CD4-positive, alpha-beta T cell treated with Interleukin-1 beta for 1 hour (primary cell): ENCODE data around the gene BOLA3.
"Not testable (repeated sequence)": the region's sequence is repeated elsewhere in the genome, so short reads cannot be mapped to it uniquely, and the experiment has no call there.

Source experiments
- DNase-seq, 2 donors: peaks; one replicate each; pipeline ENCODE4 v3.0.0-alpha.2; 2020 to 2022

BOLA3 gene

DNA sequence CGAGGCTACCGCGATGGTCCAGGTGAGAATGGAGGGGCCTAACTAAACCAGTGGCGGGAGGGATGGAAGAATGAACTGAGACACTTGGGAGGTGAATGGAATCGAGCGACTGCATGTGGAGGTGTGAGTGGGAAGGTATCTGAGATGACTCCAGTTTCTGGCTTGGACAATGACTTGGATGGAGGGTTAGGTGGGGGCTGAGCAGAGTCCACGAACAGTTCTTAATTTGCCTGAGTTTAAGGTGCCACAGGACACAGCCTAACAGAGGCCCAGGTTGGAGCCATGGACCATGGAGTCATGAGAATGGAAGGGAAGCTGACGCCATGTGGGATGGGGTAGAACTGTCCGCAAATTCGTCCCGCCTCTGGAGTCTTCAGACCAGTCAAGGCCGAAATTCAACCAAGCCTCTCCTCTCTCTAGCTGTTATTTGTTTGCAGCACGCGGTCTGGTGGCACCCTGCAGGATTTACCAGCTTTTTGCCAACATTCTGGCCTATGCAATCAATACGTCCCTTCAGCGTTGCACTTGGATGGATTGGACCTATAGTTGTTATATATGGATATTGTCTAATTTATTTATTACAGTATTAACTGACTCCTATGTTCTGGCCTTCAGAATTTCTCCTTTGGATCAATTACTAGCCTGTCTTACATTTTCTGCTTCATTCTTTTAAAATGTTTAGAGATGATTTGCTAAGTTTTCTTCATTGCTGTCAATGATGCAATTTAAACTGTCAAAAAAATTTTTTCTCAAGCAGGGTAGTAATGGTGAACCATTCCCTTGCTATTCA is 940 bp upstream of the BOLA3 start:
- DNase-seq: no peak

DNA sequence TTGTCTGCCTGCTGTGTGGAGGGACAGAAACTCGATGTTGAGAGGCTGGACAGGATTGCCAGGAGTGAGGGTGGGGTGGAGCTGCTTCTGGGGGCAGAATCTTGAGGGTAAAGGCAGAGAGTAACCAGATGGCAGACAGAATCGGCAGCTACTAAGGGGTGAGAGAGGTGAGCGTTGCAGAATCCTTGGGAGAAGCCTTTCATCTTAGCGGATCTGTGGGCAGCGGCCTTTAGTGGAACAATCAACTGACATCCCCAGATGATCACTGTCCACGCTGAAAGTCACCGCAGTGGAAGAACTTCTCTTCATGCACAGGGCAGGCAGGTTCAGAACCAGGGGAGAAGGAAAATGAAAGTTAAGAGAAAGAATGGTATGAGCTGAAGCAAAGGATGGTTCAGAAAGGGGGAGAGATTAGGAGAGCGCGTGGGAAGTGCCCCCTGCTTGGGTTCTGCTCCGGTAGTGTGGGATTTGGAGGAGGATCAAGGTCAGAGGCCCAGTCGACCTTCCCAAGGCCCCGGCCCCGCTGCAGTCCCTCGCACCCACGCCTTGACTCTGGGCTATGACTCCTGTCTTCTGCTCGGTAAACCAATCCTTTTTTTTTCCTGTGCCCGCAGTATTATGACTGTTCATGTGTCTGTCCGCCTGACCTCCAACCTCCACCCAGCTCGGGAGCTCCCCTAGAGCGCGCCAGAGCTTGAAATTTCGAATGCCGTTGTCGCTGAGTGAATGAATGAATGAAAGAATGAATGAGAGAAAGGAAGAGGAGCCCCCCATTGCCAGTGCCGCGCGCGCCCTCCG is 584 bp downstream of the BOLA3 start:
- DNase-seq: no peak

DNA sequence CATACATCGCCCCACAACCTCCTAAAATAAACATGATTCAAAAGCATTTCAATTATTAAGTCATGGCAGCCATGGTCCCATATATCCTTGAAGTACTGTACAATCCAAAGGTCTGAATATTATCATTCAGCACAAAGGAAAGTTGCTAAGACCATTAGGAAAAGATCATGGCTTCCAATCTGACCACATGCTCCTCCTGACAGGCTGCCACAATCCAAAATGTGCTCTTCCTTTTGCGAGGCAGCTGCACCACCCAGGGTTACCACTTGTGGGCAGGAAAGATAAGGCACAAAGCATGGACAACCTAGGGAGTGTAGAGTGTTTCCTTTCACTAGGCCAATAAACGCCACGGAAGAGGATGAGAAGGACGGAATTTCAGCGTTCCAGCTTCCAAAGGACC is 5.4 kb downstream of the BOLA3 start:
- no peak for DNase-seq

DNA sequence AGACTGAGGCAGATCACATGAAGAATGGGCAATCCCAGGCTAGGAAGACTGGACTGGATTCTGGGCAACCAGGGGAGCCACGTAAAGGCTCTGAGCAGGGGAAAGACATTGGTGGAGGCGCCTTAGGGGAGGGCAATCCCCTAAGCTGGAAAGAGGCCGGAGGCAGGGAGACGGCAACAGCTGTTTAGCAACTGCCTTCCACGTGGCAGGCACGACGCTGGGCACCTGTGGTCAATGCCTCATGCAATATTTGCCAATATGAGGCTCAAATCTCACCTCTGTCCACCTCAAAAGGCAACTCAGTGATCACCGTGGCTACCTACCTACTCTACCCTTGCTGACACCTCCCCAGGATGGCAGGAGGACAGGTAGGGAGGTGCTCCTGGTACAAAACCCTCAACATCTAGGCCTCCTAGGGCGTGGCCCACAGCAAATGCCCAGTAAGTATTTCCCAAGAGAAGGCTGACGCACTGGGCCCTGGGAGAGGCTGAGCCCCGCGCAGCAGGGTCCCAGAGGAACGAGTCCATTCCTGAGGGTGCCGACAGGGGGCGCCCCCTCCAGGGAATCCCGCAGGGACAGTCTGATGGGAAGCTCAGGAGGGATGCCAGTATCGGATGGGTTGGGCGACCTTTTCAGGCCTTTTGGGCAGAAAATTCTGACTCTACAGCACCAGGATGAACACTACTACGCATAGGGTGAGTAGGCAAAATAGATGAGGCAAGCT is 8.9 kb downstream of the BOLA3 start:
- DNase-seq: no peak

DNA sequence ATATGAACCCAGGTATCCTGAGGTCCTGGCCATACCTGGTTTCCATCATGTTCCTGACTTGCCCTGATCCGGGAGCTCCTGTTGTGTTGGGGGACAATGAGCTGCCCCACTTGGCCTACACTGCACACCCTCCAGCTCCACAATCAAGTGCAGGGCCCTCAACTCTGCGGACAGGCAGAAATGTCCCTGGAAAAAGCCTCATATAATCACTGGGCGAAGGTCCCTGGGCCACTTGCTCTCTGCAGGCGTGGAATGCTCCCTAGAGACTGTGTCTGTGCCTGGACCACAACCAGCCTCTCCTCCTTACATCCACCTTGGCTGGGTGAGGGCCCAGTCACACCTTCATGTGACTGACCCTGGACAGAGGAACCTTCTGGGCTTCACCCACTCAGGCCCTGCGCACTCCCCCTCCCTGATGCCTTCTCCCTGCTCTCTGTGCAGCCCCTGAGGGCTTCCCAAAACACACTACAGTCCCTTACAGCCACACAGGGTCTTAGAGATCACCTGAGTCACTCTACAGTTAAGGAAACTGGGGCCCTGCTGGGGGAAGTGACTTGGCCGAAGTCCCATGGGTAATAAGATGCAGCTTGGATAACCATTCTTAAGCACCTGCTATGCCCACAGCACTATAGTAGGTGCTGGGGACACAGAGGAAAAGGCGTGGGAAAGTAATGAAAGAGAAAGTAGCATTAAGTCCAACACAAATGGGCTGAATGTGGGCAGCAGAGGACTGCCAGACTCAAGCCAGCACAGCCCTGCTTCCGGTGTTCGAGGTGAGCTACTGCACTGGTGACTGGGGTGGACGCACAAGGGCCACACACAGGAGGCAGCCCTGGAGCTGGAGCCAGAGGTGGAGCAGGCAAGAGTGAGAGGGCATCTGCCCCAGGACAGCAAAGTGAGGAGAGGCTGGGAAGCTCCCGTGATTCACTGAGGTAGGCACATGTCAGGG is 9.8 kb downstream of the BOLA3 start:
- DNase-seq: no peak

DNA sequence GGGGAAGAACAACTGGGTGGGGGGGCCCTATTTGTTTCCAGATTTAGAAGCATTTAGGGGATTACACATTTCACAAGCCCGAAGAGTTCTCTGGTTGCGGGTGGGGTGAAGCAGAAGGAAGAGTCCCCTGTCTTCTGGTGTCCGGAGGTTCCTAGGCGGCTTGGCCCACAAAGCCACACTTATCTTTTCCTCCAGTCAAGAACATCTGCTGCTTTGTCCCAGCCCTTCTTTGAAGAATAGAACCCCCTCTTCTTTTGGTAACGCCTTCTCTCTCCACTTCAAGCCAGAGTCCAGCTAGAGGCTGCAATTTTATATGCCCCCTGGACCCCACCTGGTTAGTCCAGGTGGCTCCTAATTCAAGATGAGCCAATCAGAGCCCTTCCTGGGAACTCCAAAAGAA is 15.8 kb downstream of the BOLA3 start:
- no peak for DNase-seq

DNA sequence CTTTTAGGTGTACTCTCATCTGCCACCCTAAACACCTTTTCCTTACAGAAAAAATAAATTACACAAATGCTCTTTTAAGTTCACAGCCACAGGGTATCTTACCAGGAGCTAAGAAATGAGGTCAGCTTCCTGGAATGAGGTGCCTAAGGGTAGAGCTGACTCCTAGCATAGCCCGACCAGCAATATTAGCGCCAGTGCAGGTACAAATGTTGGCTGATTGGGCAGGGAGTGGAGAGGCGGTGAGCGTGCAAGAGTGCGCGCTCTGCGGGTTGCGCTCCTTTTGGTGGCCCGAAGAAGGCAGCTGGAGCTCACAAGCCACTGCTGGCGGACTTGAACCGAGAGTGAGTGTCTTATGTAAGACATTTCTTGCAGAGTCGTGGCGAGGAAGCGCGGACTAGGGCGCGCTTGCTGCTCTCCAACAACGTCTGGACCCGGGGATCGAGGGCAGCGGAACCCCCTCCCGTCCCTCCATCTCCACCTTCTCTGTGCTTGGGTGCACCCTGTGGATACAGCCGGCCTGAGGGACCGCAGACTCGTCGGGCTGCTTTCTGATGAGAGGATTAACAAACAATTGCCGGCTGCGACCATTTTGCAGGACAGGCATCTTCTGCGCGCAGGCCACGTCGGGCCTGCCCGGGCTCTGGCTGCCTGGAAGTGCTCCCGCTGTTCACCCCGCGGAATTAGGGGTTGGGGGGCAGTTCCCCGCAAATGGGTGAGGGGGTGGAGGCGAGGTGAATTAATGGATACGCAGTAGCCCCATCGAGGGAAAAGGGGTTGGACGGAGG is 17.3 kb downstream of the BOLA3 start:
- no peak for DNase-seq

DNA sequence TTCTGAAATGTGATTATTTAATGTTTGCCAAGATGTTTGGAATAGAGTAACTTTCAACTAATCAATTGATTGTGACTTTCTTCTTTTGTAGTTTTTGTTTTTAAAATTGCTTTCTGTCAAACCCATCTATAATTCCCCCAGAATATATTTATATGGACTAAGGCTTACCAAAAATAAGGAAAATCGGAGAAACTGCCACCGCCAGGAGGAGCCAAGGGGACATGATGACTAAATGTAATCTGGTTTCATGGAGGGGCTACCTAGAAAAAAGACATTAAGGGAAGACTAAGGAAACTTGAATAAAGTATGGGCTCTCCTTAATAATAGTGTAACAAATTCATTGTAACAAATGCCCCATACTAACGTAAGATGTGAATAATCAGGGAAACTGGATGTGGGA is 19.5 kb downstream of the BOLA3 start:
- no peak for DNase-seq

DNA sequence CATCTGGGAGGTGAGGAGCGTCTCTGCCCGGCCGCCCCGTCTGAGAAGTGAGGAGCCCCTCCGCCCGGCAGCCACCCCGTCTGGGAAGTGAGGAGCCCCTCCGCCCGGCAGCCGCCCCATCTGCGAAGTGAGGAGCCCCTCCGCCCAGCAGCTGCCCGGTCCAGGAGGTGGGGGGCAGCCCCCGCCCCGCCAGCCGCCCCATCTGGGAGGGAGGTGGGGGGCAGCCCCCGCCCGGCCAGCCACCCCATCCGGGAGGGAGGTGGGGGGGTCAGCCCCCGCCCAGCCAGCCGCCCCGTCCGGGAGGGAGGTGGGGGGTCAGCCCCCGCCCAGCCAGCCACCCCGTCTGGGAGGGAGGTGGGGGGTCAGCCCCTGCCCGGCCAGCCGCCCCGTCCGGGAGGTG is 23.8 kb downstream of the BOLA3 start:
- not testable (repeated sequence) for DNase-seq

DNA sequence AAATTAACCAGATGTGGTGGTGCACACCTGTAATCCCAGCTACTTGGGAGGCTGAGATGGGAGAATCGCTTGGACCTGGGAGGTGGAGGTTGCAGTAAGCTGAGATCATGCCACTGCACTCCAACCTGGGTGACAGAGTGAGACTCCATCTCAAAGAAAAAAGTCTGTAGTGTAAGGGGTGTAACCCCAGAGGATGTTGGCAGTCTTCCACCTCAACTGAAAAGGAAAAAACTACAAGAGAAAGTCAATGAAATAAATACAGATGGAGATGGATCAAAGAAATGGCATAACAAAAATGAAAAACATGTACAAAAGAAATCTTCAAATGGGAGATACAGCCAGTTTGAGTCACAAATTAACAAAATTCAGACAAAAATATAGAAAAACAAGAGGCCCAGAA is 25.9 kb downstream of the BOLA3 start:
- not testable (repeated sequence) for DNase-seq

DNA sequence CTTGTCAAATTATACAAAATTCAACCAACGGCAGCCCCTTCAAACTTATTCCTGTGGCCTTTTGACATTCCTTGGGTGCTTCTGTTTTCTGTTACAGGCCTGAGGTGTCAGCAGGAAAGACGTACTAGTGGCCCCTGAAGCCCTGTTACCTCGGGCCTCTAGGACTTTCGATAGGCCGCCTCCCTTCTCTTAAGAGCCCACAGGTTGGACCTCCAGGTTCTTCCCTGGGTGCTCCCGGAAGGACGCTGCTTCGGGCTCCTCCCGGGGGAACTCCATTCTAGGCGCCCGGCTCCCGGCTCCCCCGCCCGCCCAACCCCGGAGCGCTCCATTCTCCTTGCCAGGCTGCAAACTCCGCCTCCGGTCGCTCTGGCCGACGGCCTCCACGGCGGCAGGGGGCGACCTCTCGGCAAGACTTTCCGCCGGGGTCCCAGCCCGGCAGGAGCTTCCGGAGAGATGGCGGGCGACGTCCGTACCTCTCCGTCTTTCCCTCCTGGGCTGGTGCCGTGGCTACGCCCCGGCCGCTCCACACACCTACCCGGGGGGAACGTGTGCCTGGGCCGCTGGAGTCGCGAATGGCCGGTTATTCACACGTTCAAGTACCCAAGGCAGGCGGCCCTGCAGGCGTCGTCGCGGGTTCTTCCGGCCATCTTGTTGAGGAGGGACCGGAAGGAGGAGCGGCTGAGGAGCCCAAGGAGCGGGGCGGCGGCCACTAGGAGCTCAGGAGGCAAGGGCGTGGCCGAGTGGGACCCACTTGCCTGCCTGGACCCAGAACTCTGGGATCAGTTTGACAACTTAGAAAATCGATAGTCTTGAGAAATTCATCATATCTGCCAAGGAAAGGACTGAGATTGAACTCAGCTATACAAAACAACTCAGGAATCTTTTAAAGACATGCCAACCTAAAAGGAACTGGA is 27.5 kb downstream of the BOLA3 start:
- peak; percentile 83 to 86 for DNase-seq

DNA sequence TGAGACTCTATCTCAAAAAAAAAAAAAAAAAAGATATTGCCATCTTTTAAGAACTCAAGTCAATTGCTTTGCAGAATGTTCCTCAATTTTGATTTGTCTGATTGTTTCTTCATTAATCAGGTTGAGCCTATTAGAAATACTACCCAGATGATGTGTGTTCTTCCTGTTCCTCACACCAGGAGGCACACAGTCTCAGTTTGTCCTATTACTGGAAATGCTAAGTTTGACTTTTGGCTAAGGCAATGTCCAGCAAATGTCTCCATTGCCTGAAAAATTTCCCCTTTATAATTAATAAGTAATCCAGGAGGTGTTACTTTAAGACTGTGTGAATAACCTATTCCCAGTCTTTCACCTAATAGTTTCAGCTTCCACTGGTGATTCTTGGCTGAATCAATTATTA is 28.4 kb downstream of the BOLA3 start:
- DNase-seq: no peak

DNA sequence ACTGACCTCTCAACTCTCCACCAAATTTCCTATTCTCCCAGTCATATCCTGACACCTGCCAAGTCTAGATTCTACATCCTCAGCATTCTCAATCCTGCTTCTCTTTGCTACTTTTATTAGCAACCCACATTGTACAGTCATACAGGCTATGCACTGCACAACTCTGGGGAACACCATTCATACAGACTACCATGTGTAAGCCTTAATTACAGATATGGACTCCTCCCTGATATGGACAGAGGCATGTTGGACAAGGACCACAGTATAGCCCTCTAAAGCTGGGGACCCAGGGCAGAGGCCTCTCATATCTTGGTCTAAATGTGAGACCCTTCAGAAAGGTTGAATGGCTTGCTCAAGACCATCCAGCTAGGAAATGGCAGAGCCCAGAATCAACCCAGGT is 36.3 kb downstream of the BOLA3 start:
- no peak for DNase-seq

DNA sequence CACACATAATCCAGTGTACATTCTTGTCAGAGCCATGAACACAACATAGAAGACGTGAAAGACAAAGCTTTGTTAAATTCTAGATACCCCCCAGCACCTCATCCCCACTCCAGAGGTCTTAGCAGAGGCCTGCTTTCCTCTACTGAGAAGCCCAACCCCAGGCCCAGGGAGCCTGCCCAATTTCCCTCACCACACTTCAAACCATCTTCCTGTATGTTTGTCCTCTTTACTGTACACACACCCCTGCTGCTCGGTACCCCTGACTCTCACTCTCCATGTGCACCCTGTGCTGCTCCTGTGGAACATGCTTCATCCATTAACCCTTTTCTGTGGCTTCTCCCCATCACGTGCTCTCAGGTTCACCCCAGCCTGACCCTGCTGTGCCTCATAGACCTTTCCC is 37.2 kb downstream of the BOLA3 start:
- DNase-seq: no peak

DNA sequence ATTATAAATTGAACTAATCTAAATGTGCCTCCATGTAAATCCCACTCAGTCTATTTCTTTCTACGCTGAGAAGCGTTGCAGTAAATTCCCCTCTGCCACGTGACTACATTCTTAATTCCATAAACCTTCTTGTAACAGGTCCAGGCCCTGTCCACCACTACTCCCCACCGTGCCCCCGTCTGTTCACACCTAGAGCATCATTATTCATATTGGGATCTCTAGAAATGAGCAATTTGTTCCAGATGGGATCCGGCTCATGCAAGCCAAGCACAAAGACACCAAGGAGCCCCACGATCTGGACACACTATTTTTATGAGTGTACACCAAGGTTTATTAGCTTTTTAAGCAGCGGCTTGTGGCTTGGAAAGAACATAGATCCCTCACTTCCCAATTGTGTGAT is 38.2 kb downstream of the BOLA3 start:
- DNase-seq: no peak

DNA sequence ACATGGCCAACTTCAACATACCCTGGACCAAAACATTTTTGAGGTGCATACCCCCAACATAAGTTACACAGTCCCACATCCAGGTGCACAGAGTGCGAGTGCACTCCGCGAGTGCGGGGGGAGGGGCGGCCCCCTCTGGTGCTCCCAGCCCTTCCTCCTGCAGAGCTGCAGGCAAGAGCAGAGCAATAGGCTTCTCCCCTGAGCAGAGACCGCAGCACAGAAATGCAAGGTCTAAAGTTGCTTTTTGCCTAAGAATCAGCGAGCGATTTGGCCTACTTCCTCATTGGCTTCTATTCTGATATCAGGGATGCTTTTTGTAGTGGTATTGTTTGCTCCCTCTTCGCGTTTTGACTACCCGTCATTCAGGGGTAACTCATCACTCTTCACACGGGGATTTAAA is 40.6 kb downstream of the BOLA3 start:
- DNase-seq: no peak

DNA sequence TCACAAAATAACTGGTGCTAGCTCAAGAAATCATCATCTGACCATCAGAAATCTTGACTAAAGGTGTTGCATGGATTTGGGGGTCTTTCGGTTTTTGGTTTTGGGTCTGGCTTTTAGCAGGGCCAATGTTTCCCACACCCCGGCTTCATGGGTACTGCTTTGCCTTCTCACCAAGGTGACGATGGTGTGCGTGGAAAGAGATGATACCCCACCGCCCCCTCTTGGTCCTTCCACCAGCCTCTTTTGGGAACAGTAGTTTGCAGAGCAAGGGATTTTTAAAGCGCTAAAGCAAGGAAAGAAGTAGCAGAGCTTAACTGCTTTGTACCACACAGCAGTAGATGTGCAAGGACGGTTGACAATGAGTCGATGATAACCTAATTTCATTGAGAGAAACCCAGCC is 42.3 kb downstream of the BOLA3 start:
- no peak for DNase-seq

DNA sequence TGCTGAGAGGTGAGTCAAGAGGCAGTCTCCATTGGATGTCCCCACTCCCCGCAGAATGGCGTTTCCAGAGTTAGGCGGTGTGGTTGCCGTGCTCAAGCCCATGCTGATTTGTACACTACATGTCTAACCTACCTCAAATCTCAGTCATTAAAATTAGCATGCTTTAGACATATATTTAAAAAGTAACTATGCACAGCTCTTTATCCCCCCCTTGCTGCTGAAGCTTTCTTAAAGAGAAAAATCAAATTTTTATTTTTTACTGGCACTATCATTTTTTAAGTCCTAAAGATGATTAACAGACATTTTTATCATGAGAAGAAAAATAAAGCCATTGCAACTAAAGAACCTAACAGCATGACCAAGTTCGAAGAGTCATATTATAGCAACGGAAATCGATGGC is 42.9 kb downstream of the BOLA3 start:
- peak in 1 of 2 donors; percentile 4 for DNase-seq

DNA sequence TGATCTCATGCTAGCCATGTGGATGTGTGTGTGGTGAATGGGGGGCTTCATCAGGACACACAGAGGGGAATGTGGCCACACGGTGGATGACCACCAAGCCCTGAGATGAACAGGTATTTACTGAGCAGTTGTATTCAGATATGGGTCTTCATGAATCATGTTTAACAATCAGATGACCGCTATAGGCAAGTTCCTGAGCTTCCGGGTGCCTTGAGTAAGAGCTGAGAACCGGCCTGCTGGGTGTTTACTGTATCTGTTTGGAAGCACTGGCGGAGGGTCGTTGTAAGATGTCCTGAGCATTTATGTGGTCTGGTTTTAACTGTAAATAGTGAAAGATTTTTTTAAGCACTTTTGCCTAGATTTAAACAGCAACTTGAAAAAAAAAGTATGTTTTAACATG is 43.9 kb downstream of the BOLA3 start:
- no peak for DNase-seq

DNA sequence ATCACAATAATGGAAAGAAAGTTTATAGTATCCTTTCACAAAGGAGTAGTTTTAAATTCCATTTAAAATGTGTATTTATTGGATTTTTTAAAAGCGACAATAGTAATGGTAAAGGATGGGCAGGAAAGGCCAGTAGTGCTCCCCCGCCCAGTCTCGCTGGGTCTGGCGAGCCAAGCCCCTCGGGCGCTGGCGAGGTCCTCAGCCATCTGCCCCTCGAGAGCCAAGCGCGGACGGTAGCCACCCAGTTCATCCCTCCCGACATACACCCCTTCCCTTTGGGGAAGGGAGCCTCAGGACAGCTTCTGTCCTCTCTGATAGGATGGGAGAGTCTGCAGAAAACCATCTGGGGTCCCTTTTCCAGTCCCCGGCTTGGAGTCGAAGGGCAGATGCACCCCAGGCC is 45.2 kb downstream of the BOLA3 start:
- DNase-seq: no peak
